Left lung (tissue), 10 donors: ENCODE data around the gene NHEJ1. TPM values are rescaled to one million over a fixed set of nuclear protein-coding genes. Genes with fewer than 3 reads are reported as not detected.

Source experiments
- ATAC-seq: fragments of 200-7000 bp; cut with Tn5 transposase; one replicate; pipeline ENCODE4 v1.9.1; 2020; ENCODE audit warnings: moderate library complexity
- DNase-seq, 4 donors: peaks; one replicate each; pipeline ENCODE4 v3.0.0-alpha.2; 2013 to 2020
- H3K27ac ChIP-seq, 2 donors: fragments of 200-600 bp; sonication (generic) in 1 of 2; one replicate each; pipeline versions ENCODE4 v1.5.0 to v1.8.0; 2020 to 2021
- H3K27me3 ChIP-seq, 2 donors: fragments of 200-600 bp; sonication (generic) in 1 of 2; one replicate each; pipeline versions ENCODE4 v1.5.0 to v1.8.0; 2020 to 2021
- H3K36me3 ChIP-seq, 2 donors: fragments of 200-600 bp; sonication (generic) in 1 of 2; one replicate each; pipeline versions ENCODE4 v1.5.0 to v1.8.0; 2020 to 2021
- H3K4me1 ChIP-seq, 2 donors: fragments of 200-600 bp; one replicate each; pipeline ENCODE4 v1.8.0; 2021
- H3K4me3 ChIP-seq, 2 donors: fragments of 200-600 bp; sonication (generic) in 1 of 2; one replicate each; pipeline versions ENCODE4 v1.5.0 to v1.8.0; 2020 to 2021; ENCODE audit warnings: mild to moderate bottlenecking in 1 of 2
- H3K9me3 ChIP-seq, 2 donors: fragments of 200-600 bp; sonication (generic) in 1 of 2; one replicate each; pipeline versions ENCODE4 v1.5.0 to v1.8.0; 2020 to 2021
- CTCF ChIP-seq, 2 donors: fragments of 200-600 bp; sonication (generic) in 1 of 2; IDR thresholded peaks; one replicate each; pipeline versions ENCODE4 v1.5.0 to v1.8.0; 2021; ENCODE audit warnings: antibody characterized with exemption in 2 of 2
- intact Hi-C, 2 donors: fragments of 100-400 bp; cut with DNase I; formaldehyde crosslinking; loops; one replicate each; pipeline versions ENCODE4 v1.11.2 to v1.14.2; 2022
- polyA plus RNA-seq, 6 donors: library from polyadenylated mRNA; unstranded; fragments of 120-200 nt; gene quantifications; one replicate each; pipeline ENCODE4 v1.2.1, GENCODE V29; 2013; ENCODE audit not compliant: insufficient read length in 6 of 6
- total RNA-seq, 2 donors: library from RNA; stranded (reverse); fragmentation: NEBNext Ultra II Directional; extraction: Animal tissue kit (Norgen Biotek cat#: 25700); gene quantifications; one replicate each; pipeline ENCODE4 v1.2.1, GENCODE V29; 2021
- donor health status: DM: no; HTN: yes; CAD: no.
- donor health status: DM: no; HTN: no; CAD: no.

Gene NHEJ1
- total and polyA plus RNA-seq, 8 donors, result 14.0 to 20.9 (median 18.2) TPM

GRCh38 chr2:219120082-219120481 is 40.5 kb downstream of the NHEJ1 start:
- intact Hi-C loops, result loop anchor here in 1 of 2 donors (10.0 kb wide), 1 partner anchor 65 kb away; no protein-coding TSS in a partner anchor
- Histone ChIP-seq H3K27me3 (no peaks in the 10 kb centered on the region), H3K36me3 (no peaks in the 10 kb centered on the region), H3K4me3 (no peak overlapping the region), H3K27ac (no peak overlapping the region), H3K9me3 (no peaks in the 10 kb centered on the region), H3K4me1 (peaks cover 16 to 21% of the 10 kb centered on the region in 2 donors)
- no peak for TF ChIP-seq CTCF (IDR thresholded peaks at IDR 0.05)
- DNase-seq (no peak), ATAC-seq (no peak)

- Histone ChIP-seq H3K4me3 (no peak overlapping the region), H3K9me3 (no peaks in the 10 kb centered on the region), H3K36me3 (no peaks in the 10 kb centered on the region), H3K27me3 (no peaks in the 10 kb centered on the region), H3K27ac (no peak overlapping the region), H3K4me1 (peaks cover 13 to 16% of the 10 kb centered on the region in 2 donors)
- DNase-seq (peak in 3 of 4 donors; percentile 61 to 66 (median 65)), ATAC-seq (peak; percentile 67)
- intact Hi-C loops, result loop anchor here in 1 of 2 donors (10.0 kb wide), 1 partner anchor 65 kb away; no protein-coding TSS in a partner anchor
- TF ChIP-seq CTCF (IDR thresholded peaks at IDR 0.05), result peak; percentile 58 to 70
Measured at GRCh38 chr2:219119422-219120043, 41.1 kb downstream of the NHEJ1 start.

GRCh38 chr2:219118504-219118903 is 42.1 kb downstream of the NHEJ1 start:
- Histone ChIP-seq H3K36me3 (no peaks in the 10 kb centered on the region), H3K9me3 (no peaks in the 10 kb centered on the region), H3K27me3 (no peaks in the 10 kb centered on the region), H3K4me1 (peaks cover 5 to 10% of the 10 kb centered on the region in 2 donors), H3K4me3 (no peak overlapping the region), H3K27ac (no peak overlapping the region)
- ATAC-seq (no peak), DNase-seq (no peak)
- intact Hi-C loops, result no loop called here
- no peak for TF ChIP-seq CTCF (IDR thresholded peaks at IDR 0.05)

- H3K36me3 ChIP-seq, result no peaks in the 10 kb centered on the region
- H3K4me1 ChIP-seq, result peaks cover 1 to 6% of the 10 kb centered on the region in 2 donors
- TF ChIP-seq CTCF (IDR thresholded peaks at IDR 0.05), result no peak
Measured at GRCh38 chr2:219116776-219117646, 43.6 kb downstream of the NHEJ1 start.

More at GRCh38 chr2:219116776-219117646, 43.6 kb downstream of the NHEJ1 start:
- ATAC-seq (peak; percentile 62), DNase-seq (no peak)
- Histone ChIP-seq H3K4me3 (no peak overlapping the region), H3K9me3 (no peaks in the 10 kb centered on the region), H3K27ac (no peak overlapping the region), H3K27me3 (no peaks in the 10 kb centered on the region)
- intact Hi-C loops, result no loop called here
